ENCODE measurements around the gene HAL. TPM values are rescaled to one million over a fixed set of nuclear protein-coding genes. Genes with fewer than 3 reads are reported as not detected.
A peak's percentile ranks its signal among the peaks of the same experiment; 100 is the strongest.

Gene HAL
- total and polyA plus RNA-seq, 2 of the 13 experiments (the other 11 are each of a cell fraction or from before 2014, with no cell fraction given) = 0.89 to 37.8 TPM

GRCh38 chr12:95966287-95966870, 29.8 kb downstream of the HAL start (continued):
- TF ChIP-seq, protein P1, sequence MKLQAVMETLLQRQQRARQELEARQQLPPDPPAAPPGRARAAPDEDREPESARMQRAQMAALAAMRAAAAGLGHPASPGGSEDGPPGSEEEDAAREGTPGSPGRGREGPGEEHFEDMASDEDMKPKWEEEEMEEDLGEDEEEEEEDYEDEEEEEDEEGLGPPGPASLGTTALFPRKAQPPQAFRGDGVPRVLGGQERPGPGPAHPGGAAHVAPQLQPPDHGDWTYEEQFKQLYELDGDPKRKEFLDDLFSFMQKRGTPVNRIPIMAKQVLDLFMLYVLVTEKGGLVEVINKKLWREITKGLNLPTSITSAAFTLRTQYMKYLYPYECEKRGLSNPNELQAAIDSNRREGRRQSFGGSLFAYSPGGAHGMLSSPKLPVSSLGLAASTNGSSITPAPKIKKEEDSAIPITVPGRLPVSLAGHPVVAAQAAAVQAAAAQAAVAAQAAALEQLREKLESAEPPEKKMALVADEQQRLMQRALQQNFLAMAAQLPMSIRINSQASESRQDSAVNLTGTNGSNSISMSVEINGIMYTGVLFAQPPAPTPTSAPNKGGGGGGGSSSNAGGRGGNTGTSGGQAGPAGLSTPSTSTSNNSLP (IDR thresholded peaks at IDR 0.05; ENCODE audit: low read depth, low read length) = peak; percentile 21; the same call in 1 of the 2 replicates
- TF ChIP-seq ZNF614 (CRISPR knock-in tag; IDR thresholded peaks at IDR 0.05; ENCODE audit: borderline replicate concordance) (peak; percentile 85; the same call in 1 of the 2 replicates), ZNF607 (CRISPR knock-in tag; IDR thresholded peaks at IDR 0.05; ENCODE audit: borderline replicate concordance) (no peak), SAP130 (CRISPR knock-in tag; IDR thresholded peaks at IDR 0.05; ENCODE audit: low read depth) (peak; percentile 82), ZNF296 (CRISPR knock-in tag; conservative IDR thresholded peaks at IDR 0.05) (0 out of 2 replicates have a peak, but pooled peaks have one; percentile 74), ZNF124 (CRISPR knock-in tag; IDR thresholded peaks at IDR 0.05) (0 out of 2 replicates have a peak, but pooled peaks have one; percentile 51), CREB1 (IDR thresholded peaks at IDR 0.05) (no peak), CREB1 (CRISPR knock-in tag; IDR thresholded peaks at IDR 0.05) (peak; percentile 57), SOX13 (IDR thresholded peaks at IDR 0.05) (0 out of 2 replicates have a peak, but pooled peaks have one; percentile 23), SOX13 (CRISPR knock-in tag; conservative IDR thresholded peaks at IDR 0.05 in 1 of 2, IDR thresholded peaks at IDR 0.05 in 1 of 2) (peak in 1 of 2 experiments; percentile 49; a peak in 2 of 4 replicates), NFYC (CRISPR knock-in tag; IDR thresholded peaks at IDR 0.05) (peak; percentile 67), HNF4A (CRISPR knock-in tag; IDR thresholded peaks at IDR 0.05) (peak; percentile 92), ZNF143 (CRISPR knock-in tag; IDR thresholded peaks at IDR 0.05) (no peak), ZNF441 (CRISPR knock-in tag; IDR thresholded peaks at IDR 0.05; ENCODE audit: borderline replicate concordance) (peak; percentile 63; the same call in 1 of the 2 replicates)
- TF ChIP-seq, protein P2, sequence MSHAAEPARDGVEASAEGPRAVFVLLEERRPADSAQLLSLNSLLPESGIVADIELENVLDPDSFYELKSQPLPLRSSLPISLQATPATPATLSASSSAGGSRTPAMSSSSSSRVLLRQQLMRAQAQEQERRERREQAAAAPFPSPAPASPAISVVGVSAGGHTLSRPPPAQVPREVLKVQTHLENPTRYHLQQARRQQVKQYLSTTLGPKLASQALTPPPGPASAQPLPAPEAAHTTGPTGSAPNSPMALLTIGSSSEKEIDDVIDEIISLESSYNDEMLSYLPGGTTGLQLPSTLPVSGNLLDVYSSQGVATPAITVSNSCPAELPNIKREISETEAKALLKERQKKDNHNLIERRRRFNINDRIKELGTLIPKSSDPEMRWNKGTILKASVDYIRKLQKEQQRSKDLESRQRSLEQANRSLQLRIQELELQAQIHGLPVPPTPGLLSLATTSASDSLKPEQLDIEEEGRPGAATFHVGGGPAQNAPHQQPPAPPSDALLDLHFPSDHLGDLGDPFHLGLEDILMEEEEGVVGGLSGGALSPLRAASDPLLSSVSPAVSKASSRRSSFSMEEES (CRISPR knock-in tag; IDR thresholded peaks at IDR 0.05) = peak; percentile 63
- TF ChIP-seq, protein P3, sequence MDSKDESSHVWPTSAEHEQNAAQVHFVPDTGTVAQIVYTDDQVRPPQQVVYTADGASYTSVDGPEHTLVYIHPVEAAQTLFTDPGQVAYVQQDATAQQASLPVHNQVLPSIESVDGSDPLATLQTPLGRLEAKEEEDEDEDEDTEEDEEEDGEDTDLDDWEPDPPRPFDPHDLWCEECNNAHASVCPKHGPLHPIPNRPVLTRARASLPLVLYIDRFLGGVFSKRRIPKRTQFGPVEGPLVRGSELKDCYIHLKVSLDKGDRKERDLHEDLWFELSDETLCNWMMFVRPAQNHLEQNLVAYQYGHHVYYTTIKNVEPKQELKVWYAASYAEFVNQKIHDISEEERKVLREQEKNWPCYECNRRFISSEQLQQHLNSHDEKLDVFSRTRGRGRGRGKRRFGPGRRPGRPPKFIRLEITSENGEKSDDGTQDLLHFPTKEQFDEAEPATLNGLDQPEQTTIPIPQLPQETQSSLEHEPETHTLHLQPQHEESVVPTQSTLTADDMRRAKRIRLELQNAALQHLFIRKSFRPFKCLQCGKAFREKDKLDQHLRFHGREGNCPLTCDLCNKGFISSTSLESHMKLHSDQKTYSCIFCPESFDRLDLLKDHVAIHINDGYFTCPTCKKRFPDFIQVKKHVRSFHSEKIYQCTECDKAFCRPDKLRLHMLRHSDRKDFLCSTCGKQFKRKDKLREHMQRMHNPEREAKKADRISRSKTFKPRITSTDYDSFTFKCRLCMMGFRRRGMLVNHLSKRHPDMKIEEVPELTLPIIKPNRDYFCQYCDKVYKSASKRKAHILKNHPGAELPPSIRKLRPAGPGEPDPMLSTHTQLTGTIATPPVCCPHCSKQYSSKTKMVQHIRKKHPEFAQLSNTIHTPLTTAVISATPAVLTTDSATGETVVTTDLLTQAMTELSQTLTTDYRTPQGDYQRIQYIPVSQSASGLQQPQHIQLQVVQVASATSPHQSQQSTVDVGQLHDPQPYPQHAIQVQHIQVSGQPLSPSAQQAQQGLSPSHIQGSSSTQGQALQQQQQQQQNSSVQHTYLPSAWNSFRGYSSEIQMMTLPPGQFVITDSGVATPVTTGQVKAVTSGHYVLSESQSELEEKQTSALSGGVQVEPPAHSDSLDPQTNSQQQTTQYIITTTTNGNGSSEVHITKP (CRISPR knock-in tag; IDR thresholded peaks at IDR 0.05; ENCODE audit: low read depth) = peak; percentile 82; the same call in 1 of the 2 replicates
- TF ChIP-seq, protein P4, sequence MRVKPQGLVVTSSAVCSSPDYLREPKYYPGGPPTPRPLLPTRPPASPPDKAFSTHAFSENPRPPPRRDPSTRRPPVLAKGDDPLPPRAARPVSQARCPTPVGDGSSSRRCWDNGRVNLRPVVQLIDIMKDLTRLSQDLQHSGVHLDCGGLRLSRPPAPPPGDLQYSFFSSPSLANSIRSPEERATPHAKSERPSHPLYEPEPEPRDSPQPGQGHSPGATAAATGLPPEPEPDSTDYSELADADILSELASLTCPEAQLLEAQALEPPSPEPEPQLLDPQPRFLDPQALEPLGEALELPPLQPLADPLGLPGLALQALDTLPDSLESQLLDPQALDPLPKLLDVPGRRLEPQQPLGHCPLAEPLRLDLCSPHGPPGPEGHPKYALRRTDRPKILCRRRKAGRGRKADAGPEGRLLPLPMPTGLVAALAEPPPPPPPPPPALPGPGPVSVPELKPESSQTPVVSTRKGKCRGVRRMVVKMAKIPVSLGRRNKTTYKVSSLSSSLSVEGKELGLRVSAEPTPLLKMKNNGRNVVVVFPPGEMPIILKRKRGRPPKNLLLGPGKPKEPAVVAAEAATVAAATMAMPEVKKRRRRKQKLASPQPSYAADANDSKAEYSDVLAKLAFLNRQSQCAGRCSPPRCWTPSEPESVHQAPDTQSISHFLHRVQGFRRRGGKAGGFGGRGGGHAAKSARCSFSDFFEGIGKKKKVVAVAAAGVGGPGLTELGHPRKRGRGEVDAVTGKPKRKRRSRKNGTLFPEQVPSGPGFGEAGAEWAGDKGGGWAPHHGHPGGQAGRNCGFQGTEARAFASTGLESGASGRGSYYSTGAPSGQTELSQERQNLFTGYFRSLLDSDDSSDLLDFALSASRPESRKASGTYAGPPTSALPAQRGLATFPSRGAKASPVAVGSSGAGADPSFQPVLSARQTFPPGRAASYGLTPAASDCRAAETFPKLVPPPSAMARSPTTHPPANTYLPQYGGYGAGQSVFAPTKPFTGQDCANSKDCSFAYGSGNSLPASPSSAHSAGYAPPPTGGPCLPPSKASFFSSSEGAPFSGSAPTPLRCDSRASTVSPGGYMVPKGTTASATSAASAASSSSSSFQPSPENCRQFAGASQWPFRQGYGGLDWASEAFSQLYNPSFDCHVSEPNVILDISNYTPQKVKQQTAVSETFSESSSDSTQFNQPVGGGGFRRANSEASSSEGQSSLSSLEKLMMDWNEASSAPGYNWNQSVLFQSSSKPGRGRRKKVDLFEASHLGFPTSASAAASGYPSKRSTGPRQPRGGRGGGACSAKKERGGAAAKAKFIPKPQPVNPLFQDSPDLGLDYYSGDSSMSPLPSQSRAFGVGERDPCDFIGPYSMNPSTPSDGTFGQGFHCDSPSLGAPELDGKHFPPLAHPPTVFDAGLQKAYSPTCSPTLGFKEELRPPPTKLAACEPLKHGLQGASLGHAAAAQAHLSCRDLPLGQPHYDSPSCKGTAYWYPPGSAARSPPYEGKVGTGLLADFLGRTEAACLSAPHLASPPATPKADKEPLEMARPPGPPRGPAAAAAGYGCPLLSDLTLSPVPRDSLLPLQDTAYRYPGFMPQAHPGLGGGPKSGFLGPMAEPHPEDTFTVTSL (CRISPR knock-in tag; IDR thresholded peaks at IDR 0.05; ENCODE audit: borderline replicate concordance) = peak; percentile 58; the same call in 1 of the 2 replicates
